HG03097 (cell line): ENCODE data around the gene ROBO2.

Source experiments
- ATAC-seq: cut with Tn5 transposase; IDR thresholded peaks from one replicate; pipeline ENCODE4 v1.9.1; 2021; ENCODE audit not compliant: unreplicated experiment, low FRiP score

Gene ROBO2

DNA sequence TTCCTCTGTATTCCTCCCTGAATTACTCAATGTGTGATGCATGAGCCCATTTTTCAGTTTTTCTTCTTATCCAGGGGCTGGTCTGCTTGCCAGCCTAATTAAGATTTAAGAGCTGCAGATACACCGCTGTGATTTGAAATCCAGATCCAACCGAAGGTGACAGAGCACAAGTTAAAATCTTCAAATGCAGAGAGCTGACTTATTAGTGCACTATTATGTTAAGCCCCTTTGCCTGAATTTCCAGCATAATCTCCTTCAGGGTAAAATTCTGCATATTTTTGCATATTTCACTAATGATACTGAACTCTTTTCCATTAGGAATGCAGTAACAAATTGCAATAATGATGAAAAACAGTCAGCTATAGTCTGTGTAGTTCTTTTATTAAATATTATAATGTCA, 583.6 kb downstream of the ROBO2 start:
- no peak for ATAC-seq

DNA sequence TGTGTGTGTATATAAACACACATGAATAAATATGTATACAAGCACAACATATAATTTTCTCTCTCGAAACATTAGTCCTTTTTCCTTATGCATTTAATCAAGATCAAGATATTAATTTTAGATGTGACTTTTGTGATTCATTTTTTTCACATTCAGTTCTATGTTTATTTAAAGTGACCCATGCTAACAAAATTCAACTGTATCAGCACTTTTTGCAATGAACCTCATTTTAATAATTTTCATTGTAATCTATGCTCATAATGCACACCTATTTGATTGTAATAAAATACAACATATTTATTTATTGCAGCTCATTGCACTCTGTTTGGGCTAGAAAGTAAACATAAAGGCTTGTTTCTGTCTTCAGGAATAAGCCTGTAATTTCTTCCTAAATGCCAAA, 586.3 kb downstream of the ROBO2 start:
- no peak for ATAC-seq

DNA sequence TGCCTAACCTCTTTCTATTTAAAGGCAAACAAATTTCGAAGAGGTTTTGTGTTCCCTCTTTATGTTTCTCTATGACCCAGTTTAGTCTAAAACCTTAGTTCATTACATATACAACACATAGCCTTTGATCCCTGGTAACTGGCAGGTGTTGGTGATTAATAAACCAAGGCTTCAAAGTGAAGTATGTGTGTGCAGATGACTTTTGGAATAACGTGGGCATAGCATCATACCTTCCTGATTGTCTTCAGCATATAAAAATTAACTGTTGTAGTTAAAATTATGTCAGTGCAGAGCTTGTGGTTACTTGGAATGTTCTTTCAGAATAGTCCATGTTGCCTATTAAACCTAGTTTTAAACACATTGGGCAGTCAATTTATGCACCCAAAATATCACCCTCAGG, 608.3 kb downstream of the ROBO2 start:
- no peak for ATAC-seq

DNA sequence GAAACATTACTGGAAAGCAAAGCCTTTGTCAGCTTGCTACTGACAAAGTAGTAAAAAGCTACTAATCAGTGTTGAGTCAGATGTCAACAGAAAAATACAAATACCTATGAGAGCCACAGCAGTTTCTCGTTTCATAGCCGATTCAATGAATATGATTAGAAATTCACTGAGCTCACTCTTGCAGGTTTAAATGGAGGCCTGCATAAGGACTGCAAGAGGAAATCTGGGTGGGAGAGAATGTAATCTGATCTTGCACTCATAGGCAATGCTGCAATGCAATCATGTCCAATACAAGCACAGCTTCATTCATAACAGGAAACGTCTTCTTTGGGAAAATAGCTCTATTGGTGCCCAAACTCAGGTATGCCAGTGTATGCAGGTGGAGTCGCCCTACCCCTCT, 608.8 kb downstream of the ROBO2 start:
- no peak for ATAC-seq

DNA sequence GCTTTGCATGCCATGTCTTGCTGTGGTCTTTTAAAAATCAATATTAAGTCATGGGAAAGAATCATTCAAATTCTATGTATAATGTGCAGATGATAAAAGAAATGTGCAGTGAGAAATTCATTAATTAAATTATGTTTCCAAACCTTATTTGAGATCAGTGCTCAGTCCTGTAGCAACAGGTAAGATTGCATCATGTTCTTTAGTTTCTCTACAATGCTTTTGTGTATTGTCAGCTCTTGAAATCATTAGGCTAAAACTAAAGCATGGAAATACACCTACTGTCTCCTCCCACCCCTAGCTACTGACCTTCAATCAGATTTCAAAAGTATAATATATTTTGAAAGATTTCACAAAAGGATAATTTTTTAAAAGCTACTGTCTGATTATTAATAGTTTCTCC, 612.7 kb downstream of the ROBO2 start:
- ATAC-seq: no peak

DNA sequence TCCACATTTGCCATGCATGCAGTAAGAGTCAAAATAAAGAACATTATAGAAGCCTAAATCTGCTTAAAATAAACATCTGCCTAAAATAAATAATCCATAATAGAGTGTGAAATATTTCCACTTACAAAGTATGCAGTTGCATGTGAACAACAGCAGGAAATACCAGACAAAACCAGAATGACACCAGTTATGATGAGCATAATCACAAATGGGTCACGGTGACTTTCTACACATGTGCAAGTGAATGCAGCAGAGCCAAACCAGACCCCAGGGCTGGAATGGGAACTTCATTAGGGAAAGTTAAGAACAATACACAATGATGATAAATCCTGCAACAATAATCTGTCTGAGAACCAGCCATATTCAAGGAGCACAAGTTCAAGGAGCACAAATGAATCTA, 615.5 kb downstream of the ROBO2 start:
- ATAC-seq: no peak

DNA sequence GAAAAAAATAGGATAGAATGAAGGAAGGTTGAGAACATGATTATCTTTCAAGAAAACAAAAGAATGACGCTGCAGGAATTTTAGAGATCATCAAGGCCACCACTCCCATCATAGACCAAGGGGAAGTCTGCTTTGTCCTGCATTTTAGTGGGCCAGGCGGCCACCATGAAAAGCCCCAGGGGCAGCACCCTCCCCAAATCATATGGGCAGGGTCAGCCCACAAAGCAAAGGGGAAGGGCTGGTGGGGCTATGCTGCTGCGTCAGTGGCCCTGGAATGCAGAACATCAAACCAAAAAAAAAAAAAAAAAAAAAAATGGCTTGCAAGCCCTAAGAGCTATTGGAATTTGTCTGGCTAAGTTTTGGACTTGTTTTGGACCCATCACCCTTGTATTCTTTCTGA, 620.8 kb downstream of the ROBO2 start:
- ATAC-seq: no peak

DNA sequence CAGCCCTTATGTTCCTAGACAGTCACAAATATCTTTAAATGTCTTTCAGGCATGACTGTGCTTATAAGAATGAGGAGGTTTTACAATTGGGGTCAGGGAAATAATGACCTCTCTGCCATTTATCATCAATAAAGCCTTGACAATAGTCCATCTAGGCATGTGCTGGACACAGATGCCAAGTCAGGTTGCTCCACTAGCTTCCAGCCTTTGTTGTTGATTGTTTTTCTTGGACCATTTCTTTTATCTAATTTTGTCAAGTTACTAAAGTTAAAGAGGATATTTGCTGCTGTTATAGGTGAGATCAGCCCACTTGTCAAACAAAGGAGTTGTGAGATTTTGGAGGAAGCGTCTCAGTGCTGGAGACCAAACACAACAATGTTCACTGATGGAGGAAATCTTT, 628.0 kb downstream of the ROBO2 start:
- ATAC-seq: no peak

DNA sequence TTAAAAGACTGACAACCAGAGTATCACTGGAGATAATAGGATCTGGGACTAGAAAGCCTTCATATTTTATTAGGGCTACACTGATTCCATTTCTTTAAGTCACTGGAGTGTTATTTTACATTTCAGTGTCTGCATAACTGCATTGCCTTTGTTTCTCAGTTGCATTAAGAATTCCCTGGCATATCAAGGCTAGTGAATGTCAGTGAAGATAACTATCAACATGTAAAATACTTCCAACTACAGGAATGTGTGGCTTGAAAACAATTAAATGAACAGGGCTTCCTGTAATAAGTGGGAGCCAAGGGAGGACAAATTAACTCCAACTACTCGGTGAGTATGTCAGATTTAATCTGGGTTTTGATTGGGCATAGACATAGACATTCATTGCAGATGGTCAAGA, 628.5 kb downstream of the ROBO2 start:
- ATAC-seq: no peak

DNA sequence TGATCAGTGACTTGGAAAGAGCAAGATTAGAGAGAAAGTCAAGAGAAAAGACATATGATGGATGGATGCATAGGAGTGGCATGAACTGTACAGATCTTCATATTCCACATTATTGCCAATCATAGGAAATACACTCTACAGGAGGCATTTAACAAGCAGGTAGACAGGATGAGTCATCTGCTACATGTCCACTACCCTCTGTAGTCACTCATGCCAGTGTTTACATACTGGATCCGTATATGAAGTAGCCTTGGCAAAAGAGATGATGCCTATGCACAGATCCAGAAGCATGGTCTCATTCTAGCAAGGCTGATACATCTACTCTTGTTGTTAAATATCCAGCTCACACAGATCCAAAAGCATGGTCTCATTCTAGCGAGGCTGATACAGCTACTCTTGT, 632.1 kb downstream of the ROBO2 start:
- ATAC-seq: no peak

DNA sequence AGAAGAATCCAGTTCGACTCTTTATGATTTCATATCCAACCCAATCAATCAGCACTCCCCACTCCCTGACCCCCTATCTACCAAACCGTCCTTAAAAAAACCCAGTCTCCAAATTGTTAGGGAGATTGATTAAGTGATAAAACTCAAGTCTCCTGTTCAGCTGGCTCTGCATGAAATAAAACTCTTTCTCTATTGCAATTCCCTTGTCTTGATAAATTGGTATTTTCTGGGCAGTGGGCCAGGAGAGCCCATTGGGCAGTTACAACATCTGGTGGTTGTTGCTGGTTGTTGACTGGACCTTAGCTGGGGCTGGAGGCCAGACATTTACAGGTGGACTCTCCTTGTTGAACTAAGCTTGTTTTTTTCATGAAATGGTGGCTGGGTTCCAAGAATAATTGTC, 642.3 kb downstream of the ROBO2 start:
- no peak for ATAC-seq

DNA sequence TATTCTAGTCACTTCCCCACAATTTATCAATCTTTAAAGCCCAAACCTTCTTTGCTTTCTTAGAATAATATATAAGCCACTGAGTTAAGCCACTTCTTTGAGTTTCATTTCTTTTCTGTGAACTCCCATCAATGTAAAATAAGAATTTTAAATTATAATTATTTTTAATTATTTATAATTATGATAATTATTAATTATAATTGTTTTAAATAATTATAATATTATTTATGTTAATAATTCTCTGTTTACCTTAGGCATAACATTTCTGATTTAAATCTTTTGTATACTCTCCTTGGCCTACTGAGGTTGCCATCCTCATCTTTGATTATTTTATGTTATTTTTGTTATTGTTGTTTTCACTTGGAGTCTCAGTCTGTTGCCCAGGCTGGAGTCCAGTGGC, 644.2 kb downstream of the ROBO2 start:
- no peak for ATAC-seq

DNA sequence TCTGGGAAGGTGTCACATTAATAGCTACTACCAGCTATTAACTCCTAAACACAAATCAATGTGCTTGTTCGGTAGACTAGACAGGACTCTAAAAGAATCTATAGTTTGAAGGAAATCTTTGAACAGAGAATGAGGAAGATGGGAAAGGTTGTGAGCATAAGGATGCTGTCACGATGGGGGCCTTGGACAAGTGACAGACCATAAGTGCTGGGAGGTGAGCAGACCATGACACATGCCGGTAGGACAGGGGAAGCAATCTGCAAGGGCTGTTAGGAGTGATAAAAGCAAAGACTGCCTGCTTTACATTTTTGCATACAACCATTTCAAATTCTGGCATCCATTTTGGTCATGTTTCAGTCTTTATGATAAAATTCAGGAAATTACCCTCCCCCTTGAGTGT, 645.8 kb downstream of the ROBO2 start:
- no peak for ATAC-seq

DNA sequence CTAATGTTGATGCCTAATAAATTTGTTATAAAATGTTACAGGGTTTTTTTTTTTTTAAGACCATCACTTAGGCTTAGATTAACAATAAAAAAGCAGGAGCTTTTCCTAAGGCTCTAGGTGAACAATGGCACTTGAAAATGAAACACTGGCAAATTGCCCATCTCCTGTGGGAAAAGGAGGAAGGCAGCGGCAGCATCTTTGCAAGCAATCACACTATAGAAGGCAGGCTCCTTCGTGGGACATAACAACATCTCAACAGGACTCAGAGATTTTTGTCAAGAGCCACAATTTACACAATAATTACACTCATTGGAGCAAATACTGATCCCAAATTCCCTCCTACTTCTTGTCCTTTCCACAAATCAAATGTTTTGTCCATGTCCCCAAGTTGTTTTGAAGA, 646.7 kb downstream of the ROBO2 start:
- no peak for ATAC-seq

DNA sequence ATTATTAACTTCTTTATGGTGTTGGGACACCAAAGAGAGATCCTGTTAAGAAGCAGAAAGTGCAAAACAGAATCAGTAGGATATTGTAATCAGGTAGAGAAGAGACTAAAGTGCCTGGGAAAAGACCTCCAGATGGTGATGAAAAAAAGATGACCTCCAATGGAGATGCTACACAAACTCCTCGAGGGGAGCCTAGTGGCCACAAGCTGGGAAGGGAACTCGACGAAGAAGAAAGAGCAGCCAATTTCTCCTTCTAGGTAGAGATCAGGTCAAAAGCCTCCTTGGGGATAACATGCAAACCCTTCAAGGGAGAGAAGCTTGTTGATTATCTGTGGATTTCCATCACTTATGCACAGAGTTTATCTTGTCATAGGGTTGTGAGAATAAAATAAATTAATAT, 647.6 kb downstream of the ROBO2 start:
- no peak for ATAC-seq

DNA sequence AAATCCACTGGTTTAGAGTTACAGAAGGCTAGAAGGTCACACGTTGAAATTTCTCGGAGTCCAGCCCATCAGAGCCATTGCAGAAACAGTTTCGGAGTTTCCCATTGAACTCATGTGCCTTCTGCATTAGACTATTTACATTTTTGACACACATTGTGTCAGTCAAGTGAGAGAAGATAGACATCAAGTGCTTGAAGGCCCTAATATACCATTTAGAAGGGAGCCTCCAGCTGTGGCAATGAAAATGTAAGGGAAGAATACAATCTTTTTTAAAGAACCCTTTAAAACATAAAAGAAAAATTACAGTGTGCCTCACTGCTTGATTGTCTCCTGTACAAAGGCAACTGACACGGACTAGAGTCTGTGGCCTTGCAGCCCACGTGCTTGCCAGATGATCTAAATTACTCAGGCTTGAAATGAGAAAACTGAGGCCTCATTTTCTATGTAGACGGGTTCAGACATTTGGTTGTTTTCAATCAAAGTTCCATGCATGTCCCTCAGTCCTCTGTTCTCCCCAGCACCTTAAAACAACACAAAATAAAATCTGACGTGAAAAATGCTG, 650.5 kb downstream of the ROBO2 start:
- ATAC-seq: no peak

DNA sequence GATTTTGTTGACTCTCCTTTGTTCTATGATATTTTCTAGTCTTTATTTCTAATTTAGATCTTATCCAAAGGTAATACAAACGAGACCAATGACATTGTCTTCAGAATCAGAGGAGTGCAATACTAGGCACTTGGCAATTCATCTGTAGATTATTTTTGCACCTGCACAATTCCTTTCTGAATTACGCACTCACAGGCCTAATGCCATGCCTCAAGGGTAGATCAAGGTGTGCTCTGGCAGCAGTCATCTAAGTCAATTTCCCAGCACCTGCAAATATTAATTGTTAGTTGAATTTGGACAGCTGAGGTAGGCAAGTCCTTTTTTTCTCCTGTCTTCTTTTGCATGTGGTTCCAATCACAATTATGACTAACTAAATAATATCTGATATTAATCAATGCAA, 653.2 kb downstream of the ROBO2 start:
- ATAC-seq: no peak

DNA sequence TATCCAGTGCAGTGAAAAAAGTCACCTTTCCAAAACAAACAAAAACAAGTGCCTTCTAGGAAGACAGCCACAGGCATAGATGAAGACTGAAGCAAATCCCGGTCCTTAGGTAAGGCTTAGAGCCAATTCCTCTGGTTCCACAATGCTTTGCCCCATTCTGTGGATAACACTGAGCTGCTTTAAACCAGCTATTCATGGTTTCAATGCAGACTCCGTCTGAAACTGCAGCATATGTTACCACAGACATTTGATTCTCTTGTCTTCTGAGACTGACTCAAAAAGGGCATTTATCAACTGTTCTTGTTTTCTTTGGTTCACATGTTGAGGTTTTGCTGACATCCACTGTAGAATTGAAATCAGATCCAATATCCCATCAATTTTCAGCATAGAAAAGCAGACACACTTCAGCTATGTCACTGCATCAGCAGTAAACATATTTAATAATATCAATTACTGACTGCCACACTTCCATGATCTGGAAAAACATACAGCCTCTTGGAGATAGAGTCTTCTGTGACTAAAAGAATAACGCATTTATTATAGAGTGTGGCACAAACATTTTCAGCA, 659.3 kb downstream of the ROBO2 start:
- ATAC-seq: no peak
